Neuron (in vitro differentiated cells): ENCODE results near the gene SFI1.

Experiments
- H2AFZ ChIP-seq: one replicate; pipeline ENCODE4 v1.6.1; 2013; ENCODE audit warnings: low read depth, mild to moderate bottlenecking, inconsistent platforms, low read length, moderate library complexity
- H3K27me3 ChIP-seq: one replicate; pipeline ENCODE4 v1.6.1; 2013; ENCODE audit warnings: low read length; ENCODE audit not compliant: insufficient read depth
- H3K36me3 ChIP-seq: one replicate; pipeline ENCODE4 v1.6.1; 2013; ENCODE audit warnings: low read length; ENCODE audit not compliant: insufficient read depth
- H3K4me1 ChIP-seq: one replicate; pipeline ENCODE4 v1.6.1; 2013; ENCODE audit warnings: low read length; ENCODE audit not compliant: insufficient read depth
- H3K4me3 ChIP-seq: 2 replicates; pipeline ENCODE4 v1.5.1; 2013; ENCODE audit warnings: mild to moderate bottlenecking, low read length, moderate library complexity
- H3K9me3 ChIP-seq: one replicate; pipeline ENCODE4 v1.6.1; 2013; ENCODE audit warnings: low read length

The SFI1 gene

DNA sequence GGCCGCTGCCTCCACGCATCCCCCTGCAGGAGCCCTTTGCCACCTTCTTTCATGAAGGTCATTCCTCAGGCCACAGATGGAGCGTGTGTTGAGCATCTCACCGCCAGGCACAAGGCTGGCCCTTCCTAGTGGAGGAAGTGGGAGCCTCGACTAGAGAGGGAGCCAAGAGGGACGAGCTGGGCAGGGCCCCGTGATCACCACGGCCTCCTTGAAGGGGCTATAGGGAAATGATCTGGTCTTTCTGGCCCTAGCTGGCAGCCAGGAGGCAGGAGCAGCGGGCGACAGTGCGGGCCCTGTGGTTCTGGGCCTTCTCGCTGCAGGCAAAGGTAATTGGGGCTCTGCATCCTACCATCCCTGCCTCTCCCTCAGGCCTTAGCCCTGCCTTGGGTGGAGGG, 116.6 kb downstream of the SFI1 start:
- H3K27me3 ChIP-seq = no peaks in the 10 kb centered on the region
- no peak overlapping the region for H2AFZ ChIP-seq
- no peaks in the 10 kb centered on the region for H3K9me3 ChIP-seq
- no peak overlapping the region for H3K4me3 ChIP-seq
- peaks cover 12% of the 10 kb centered on the region for H3K36me3 ChIP-seq
- no peaks in the 10 kb centered on the region for H3K4me1 ChIP-seq

DNA sequence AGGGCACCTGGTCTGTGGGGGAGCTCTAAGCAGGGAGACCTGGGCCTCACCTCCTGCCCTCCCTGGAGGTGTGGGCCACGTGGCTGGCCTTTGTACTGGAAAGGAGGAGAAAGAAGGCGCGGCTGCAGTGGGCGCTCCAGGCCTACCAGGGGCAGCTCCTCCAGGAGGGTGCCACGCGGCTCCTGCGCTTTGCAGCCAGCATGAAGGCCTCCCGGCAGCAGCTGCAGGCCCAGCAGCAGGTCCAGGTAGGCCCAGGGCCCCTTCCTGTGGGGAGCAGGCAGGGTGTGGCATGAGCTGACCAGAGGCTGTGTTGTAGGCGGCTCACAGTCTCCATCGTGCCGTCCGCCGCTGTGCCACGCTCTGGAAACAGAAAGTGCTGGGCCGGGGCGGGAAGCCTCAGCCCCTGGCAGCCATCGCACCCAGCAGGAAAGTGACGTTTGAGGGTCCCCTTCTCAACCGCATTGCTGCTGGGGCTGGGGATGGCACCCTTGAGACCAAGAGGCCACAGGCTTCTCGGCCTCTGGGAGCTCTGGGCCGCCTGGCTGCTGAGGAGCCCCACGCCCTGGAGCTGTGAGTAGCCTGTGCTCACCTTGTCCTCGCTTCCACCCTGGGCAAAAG, 117.1 kb downstream of the SFI1 start:
- peaks cover 14% of the 10 kb centered on the region for H3K36me3 ChIP-seq
- H3K4me3 ChIP-seq = no peak overlapping the region
- no peaks in the 10 kb centered on the region for H3K4me1 ChIP-seq
- H3K9me3 ChIP-seq = no peaks in the 10 kb centered on the region
- H2AFZ ChIP-seq = no peak overlapping the region
- H3K27me3 ChIP-seq = no peaks in the 10 kb centered on the region

DNA sequence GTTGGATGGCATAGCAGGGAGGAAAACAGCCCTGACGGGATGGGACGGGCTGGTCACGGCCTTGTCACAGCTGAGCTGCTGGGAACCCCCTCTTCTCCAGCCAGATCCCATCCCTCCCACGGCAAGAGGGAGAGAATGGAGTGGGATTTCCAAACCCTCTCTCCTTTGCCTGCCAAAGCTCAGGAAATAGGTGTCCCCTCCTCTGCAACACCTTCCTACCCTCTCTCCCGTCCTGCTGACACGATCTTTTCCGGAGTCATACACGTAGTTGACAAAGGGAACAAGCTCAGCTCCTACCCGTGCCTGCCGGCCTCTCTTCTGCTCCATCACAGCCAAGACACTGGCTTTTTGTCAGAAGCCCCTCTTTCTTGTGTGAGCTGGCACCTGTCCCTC, 117.6 kb downstream of the SFI1 start:
- Histone ChIP-seq H2AFZ (no peak overlapping the region), H3K36me3 (peaks cover 18% of the 10 kb centered on the region), H3K4me3 (no peak overlapping the region), H3K9me3 (no peaks in the 10 kb centered on the region), H3K4me1 (no peaks in the 10 kb centered on the region), H3K27me3 (no peaks in the 10 kb centered on the region)

DNA sequence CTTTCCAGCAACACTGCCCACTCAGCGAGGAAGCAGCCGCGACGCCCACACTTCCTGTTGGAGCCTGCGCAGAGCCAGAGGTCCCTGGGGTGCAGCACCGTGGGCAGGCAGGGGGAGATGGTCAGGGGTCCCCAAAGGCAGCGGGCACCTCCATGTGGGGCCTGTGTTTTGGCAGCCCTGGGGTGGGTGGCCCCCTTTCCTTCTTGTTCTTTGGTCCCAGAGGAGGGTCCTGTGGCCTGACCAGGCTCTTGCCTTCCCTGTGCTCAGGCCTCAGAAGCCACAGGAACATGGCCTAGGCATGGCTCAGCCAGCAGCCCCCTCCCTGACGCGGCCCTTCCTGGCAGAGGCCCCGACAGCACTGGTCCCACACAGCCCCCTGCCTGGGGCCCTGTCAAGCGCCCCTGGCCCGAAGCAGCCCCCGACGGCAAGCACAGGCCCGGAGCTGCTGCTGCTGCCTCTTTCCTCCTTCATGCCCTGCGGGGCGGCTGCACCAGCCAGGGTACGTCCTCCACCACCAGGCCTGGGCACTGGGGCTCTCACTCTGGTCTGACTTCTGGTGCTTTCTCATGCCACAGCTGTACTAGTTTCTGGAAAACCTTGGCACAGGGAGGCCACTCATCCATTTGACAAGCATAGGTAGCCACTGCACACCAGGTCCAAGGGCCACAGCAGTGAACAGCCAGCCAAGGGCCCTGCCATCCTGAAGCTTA, 118.6 kb downstream of the SFI1 start:
- Histone ChIP-seq H3K36me3 (peaks cover 28% of the 10 kb centered on the region), H3K27me3 (no peaks in the 10 kb centered on the region), H3K9me3 (no peaks in the 10 kb centered on the region)

DNA sequence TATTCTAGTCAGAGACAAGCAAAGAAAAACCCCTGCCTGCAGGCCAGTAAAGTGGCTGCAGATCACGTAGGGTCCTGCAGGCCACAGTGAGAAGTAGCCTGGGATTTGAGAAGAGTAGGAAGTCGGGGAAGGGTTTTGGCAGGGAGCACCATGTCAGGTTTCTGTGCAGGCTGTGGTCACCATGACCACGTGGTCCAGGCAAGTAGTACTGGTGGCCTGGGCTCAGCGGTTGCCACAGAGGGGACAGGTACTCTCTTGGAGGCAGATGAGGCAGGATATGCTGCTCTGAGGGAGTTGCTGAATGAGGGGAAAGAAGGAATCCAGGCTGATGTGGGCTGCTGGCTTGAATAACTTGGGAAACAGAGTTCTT, 119.1 kb downstream of the SFI1 start:
- Histone ChIP-seq H2AFZ (no peak overlapping the region), H3K36me3 (peaks cover 31% of the 10 kb centered on the region), H3K4me3 (no peak overlapping the region), H3K27me3 (no peaks in the 10 kb centered on the region), H3K4me1 (no peaks in the 10 kb centered on the region), H3K9me3 (no peaks in the 10 kb centered on the region)

More for the DNA sequence above, 118.6 kb downstream of the SFI1 start:
- Histone ChIP-seq H3K4me3 (no peak overlapping the region), H2AFZ (no peak overlapping the region), H3K4me1 (no peaks in the 10 kb centered on the region)

DNA sequence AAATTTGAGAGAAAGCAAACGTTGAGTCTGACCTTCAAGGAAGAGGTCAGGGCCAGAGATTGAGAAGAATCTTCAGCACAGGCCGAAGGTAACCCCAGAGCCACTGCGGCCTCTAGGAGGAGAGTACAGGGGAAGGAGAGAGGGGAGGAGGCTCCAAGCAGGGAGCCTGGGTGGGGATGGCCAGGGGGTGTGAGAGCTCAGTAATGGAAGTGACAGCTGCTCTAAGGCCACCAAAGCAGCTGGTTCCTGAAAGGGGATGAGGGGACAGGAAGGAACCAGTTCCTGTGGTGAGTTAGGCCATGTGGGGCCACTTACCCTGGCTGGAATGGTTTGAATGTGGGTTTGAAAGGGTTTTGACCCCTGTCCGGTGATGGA, 119.6 kb downstream of the SFI1 start:
- H2AFZ ChIP-seq = no peak overlapping the region
- peaks cover 35% of the 10 kb centered on the region for H3K36me3 ChIP-seq
- H3K9me3 ChIP-seq = no peaks in the 10 kb centered on the region
- no peaks in the 10 kb centered on the region for H3K4me1 ChIP-seq
- H3K4me3 ChIP-seq = no peak overlapping the region
- H3K27me3 ChIP-seq = no peaks in the 10 kb centered on the region

DNA sequence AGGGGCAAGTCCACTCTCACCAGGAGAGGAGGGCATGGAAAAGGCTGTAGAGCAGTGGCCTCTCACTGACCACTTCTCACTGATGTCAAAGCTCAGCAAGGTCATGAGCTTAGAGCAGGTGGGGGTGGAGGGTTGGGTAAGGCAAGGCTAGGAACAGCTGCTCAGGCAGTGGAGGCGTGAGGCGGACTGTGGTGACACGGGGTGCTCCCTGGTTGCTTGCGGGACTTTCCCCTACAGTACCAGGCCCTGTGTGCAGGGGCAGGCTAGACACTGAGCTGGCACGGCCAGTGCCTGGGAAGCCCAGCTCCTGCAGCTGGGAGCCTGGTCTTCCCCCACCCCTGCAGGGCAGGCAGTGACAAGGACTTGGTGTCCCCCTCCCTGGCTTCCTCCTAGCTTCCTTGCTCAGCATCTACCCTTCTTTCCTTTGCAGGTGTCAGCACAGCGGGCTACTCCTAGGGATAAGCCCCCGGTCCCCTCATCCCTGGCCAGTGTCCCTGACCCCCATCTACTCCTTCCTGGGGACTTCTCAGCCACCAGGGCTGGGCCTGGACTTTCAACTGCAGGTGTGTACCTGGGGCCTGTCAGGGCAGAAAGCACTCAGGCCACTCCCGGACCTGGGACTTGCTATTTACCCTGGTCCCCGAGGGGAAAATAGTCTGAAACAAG, 120.1 kb downstream of the SFI1 start:
- Histone ChIP-seq H3K9me3 (no peaks in the 10 kb centered on the region), H3K4me1 (no peaks in the 10 kb centered on the region), H2AFZ (no peak overlapping the region), H3K4me3 (no peak overlapping the region), H3K36me3 (peaks cover 40% of the 10 kb centered on the region), H3K27me3 (no peaks in the 10 kb centered on the region)

DNA sequence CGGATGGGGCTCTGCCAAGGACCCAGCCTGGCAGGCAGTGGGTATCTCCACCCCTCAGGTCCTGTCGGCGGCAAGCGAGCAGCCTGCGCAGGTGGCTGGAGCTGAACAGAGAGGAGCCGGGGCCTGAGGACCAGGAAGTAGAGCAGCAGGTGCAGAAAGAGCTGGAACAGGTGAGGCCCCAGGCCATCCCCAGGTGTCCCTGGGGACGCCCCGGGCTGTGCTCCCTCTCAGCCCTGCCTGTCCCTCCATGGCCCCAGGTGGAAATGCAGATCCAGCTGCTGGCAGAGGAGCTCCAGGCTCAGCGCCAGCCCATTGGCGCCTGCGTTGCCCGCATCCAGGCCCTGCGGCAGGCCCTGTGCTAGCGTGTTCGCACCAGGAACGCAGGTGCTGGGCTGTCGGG, 121.7 kb downstream of the SFI1 start:
- Histone ChIP-seq H3K36me3 (peaks cover 48% of the 10 kb centered on the region), H3K4me3 (no peak overlapping the region), H3K9me3 (no peaks in the 10 kb centered on the region), H2AFZ (no peak overlapping the region), H3K4me1 (no peaks in the 10 kb centered on the region), H3K27me3 (no peaks in the 10 kb centered on the region)

DNA sequence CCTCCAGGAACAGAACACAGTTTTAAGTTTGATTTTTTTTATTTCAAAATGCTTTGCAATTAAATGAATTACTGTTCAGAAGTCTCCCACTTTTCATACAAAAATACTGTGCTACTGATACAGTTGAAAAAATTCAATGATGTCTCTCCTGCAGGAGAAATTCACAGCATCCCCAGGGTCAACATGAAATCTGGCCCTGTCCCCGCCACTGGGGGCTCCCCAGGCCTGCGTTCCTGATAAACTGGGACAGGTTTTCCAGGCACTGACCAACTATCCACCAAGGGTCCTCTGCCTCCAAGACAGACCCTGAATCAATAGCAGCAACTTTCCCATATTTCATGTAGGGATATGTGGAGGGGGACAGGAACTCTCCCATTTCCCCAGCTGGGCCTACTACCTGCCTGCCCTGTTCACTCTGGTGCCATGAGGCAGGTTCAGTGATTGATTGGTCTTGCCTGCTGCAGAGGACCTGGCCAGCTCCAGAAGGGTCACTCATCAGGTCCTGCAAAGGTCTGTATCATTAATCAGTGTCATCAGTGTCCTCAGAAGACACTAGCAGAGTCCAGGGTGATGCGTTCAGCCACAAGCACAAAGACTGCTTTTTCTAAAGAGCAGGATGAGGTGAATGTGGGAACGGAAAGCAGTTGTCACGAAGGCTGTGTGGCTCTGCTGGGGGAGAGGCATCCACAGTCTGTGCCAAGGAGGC, 122.3 kb downstream of the SFI1 start:
- H3K4me3 ChIP-seq = no peak overlapping the region
- H3K4me1 ChIP-seq = no peaks in the 10 kb centered on the region
- no peaks in the 10 kb centered on the region for H3K9me3 ChIP-seq
- H3K36me3 ChIP-seq = peaks cover 48% of the 10 kb centered on the region
- no peak overlapping the region for H2AFZ ChIP-seq
- no peaks in the 10 kb centered on the region for H3K27me3 ChIP-seq

DNA sequence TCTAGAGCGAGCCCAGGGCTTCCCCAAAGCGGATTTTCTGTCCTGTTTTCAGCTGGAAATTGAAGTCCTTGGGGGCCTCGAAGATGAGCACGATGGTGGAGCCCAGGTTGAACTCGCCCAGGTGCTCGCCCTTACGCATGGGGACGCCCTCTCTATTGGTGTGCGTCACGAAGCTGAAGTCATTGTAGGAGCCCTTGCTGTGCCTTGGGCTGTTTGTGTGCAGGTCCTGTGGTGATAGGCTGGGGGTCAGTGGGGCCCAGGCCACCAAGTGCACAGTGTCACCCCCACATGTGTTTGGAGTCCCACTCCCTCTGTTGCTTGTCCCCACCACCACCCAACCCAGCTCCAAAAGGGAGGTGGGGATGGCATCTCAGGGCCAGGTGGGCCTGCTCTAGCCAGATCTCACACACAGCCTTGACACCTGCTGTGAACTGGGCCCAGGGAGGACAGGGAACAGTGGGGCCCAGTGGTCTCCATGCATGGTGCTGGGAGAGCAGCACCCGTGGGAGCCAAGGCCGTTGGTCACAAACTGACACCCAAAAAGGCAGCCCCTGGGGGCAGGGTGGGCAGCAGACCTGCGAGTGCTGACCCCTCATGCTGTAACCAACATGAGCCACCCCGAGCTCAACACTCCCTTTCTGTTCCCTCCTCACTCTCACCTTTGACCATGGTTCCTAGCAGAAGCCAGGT, 123.4 kb downstream of the SFI1 start:
- no peak overlapping the region for H2AFZ ChIP-seq
- H3K9me3 ChIP-seq = no peaks in the 10 kb centered on the region
- no peak overlapping the region for H3K4me3 ChIP-seq
- no peaks in the 10 kb centered on the region for H3K27me3 ChIP-seq
- H3K36me3 ChIP-seq = peaks cover 48% of the 10 kb centered on the region
- H3K4me1 ChIP-seq = peaks cover 3% of the 10 kb centered on the region

DNA sequence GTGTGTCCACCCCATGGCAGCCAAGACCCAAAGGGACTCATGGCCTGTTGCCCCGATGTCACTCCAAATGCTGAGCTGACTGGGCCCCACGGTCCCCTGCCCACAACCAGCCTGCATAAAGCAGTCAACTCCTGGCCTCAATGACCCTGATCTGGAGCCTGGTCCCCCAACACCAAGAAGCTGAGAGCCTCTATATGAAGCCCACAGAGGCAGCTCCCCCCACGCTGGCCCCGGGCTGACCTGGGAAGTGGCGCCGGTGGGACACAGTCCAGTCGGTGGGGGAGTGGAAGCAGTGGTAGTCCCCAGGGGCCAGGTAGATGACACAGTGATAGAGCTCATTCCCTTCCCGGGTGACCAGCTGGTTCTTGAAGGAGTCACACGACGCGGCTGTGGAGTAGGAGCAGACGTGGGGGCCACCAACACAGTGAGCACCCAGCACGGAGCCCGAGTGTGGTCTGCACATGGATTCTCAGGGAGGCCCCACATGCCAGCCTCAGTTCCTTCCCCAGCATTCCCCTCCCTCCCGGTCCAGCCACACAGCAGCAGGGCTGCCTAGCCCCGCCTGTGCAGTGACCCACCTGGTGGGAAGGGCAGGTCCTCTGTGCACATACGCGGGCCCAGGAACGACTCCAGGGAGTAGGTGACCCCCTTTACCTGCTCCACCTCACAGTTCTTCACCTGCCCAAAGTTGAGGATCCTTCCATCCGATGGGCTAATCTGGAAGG, 124.6 kb downstream of the SFI1 start:
- Histone ChIP-seq H3K4me3 (no peak overlapping the region), H2AFZ (no peak overlapping the region), H3K36me3 (peaks cover 50% of the 10 kb centered on the region), H3K4me1 (peaks cover 3% of the 10 kb centered on the region), H3K27me3 (no peaks in the 10 kb centered on the region), H3K9me3 (no peaks in the 10 kb centered on the region)

DNA sequence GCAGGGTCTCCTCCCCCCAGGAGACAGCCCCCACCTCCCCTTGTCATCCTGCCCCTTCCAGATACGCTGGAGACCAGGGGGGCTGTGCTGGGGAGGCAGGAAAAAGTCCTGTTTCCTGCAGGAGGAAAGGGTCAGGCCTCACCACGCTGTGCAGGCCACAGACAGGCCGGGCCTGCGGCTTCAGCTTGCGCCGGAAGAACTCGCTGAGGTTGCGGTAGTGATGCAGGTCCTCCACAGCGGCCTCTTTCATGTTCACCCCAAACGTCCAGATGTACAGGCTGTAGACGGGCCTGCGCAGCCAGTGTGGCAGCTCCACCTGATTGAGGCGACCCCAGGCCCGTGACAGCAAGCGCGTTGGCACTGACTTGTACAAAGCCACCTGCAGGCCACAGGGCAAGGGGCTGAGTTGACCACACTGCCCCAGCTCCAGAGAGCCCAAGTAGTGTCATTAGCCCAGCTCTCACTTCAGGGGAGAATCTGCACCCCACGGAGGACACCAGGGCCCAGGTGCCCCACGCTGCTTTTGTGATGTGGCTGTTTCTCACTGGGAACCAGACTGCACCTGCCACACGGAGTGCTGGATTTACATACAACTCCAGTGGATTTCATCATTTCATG, 125.3 kb downstream of the SFI1 start:
- H2AFZ ChIP-seq = no peak overlapping the region
- H3K27me3 ChIP-seq = no peaks in the 10 kb centered on the region
- peaks cover 3% of the 10 kb centered on the region for H3K4me1 ChIP-seq
- H3K9me3 ChIP-seq = no peaks in the 10 kb centered on the region
- peaks cover 49% of the 10 kb centered on the region for H3K36me3 ChIP-seq
- H3K4me3 ChIP-seq = no peak overlapping the region
